ENCODE measurements around the gene SEPTIN6. TPM values are rescaled to one million over a fixed set of nuclear protein-coding genes. Genes with fewer than 3 reads are reported as not detected.

The SEPTIN6 gene
- total RNA-seq, 2 donors from 2014 or later: 11.5 to 18.7 TPM

GRCh38 chrX:119728487-119728886, 35.5 kb upstream of the SEPTIN6 start:
- H3K27me3 Mint-ChIP-seq (ENCODE audit: insufficient read depth): peaks cover 1% of the 10 kb centered on the region
- H3K9me3 ChIP-seq (ENCODE audit: control insufficient read depth, low read length): no peaks in the 10 kb centered on the region
- H3K27ac Mint-ChIP-seq: no peak overlapping the region
- TF ChIP-seq CTCF (conservative IDR thresholded peaks at IDR 0.05): peak; percentile 62
- H3K4me3 ChIP-seq (ENCODE audit: low read length): no peak overlapping the region
- H3K36me3 ChIP-seq (ENCODE audit: control insufficient read depth, insufficient read depth, low read length): no peaks in the 10 kb centered on the region
- H3K9ac ChIP-seq (ENCODE audit: extremely low read depth, low read length, poor library complexity, severe bottlenecking): no peak overlapping the region
- H3K9me3 Mint-ChIP-seq: peaks cover 56% of the 10 kb centered on the region
- peaks cover 4% of the 10 kb centered on the region for H3K4me1 Mint-ChIP-seq
- peak; percentile 68 for DNase-seq
- 68 to 87% methylated on average over 4 to 5 of the region's 5 CpGs for WGBS, 2 experiments (ENCODE audit: insufficient coverage in 1 of 2, insufficient read length in 1 of 2)
- H3K27ac ChIP-seq (ENCODE audit: low read depth, low read length): no peak overlapping the region
- no peaks in the 10 kb centered on the region for H3K36me3 Mint-ChIP-seq (ENCODE audit: low read depth)
- no peaks in the 10 kb centered on the region for H3K27me3 ChIP-seq (ENCODE audit: control insufficient read depth, insufficient read depth, low read length, poor library complexity, severe bottlenecking)
- H3K4me3 Mint-ChIP-seq: no peak overlapping the region
- H3K4me1 ChIP-seq (ENCODE audit: control insufficient read depth, insufficient read depth, low read length): no peaks in the 10 kb centered on the region

- H3K27me3 ChIP-seq (ENCODE audit: control insufficient read depth, insufficient read depth, low read length, poor library complexity, severe bottlenecking): no peaks in the 10 kb centered on the region
- Mint-ChIP-seq H3K4me3 (no peak overlapping the region), H3K36me3 (ENCODE audit: low read depth) (no peaks in the 10 kb centered on the region), H3K9me3 (peaks cover 49% of the 10 kb centered on the region), H3K4me1 (peaks cover 4% of the 10 kb centered on the region), H3K27me3 (ENCODE audit: insufficient read depth) (no peaks in the 10 kb centered on the region), H3K27ac (no peak overlapping the region)
- no peaks in the 10 kb centered on the region for H3K4me1 ChIP-seq (ENCODE audit: control insufficient read depth, insufficient read depth, low read length)
- no peak overlapping the region for H3K27ac ChIP-seq (ENCODE audit: low read depth, low read length)
- no peak overlapping the region for H3K4me3 ChIP-seq (ENCODE audit: low read length)
- no peaks in the 10 kb centered on the region for H3K9me3 ChIP-seq (ENCODE audit: control insufficient read depth, low read length)
- TF ChIP-seq CTCF (conservative IDR thresholded peaks at IDR 0.05): no peak
- 66 to 73% methylated on average over 5 to 7 of the region's 7 CpGs for WGBS, 2 experiments (ENCODE audit: insufficient coverage in 1 of 2, insufficient read length in 1 of 2)
- no peak overlapping the region for H3K9ac ChIP-seq (ENCODE audit: extremely low read depth, low read length, poor library complexity, severe bottlenecking)
- no peaks in the 10 kb centered on the region for H3K36me3 ChIP-seq (ENCODE audit: control insufficient read depth, insufficient read depth, low read length)
- no peak for DNase-seq
Measured at GRCh38 chrX:119726900-119727555, 34.1 kb upstream of the SEPTIN6 start.

DNA sequence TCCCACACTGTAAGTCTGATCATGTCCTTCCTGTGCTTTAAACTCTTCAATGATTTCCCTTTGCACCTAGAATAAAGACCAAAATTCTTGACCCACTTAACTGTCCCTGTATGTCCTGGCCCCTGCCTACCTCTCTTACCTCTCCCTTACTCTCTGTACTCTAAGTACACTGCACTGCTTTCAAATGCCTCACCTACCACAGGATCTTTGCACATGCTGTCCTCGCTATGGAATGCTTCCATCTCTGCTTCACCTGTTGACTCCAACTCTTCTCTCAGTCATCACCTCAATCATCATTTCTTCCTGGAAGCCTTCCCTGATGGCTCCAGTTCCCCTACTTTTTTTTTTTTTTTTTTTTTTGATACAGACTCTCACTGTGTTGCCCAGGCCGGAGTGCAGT, 29.0 kb upstream of the SEPTIN6 start:
- no peaks in the 10 kb centered on the region for H3K27me3 Mint-ChIP-seq (ENCODE audit: insufficient read depth)
- no peaks in the 10 kb centered on the region for H3K36me3 Mint-ChIP-seq (ENCODE audit: low read depth)
- no peak overlapping the region for H3K27ac Mint-ChIP-seq
- Histone ChIP-seq H3K9me3 (ENCODE audit: control insufficient read depth, low read length) (no peaks in the 10 kb centered on the region), H3K9ac (ENCODE audit: extremely low read depth, low read length, poor library complexity, severe bottlenecking) (no peak overlapping the region), H3K4me1 (ENCODE audit: control insufficient read depth, insufficient read depth, low read length) (no peaks in the 10 kb centered on the region), H3K27me3 (ENCODE audit: control insufficient read depth, insufficient read depth, low read length, poor library complexity, severe bottlenecking) (no peaks in the 10 kb centered on the region), H3K36me3 (ENCODE audit: control insufficient read depth, insufficient read depth, low read length) (no peaks in the 10 kb centered on the region), H3K27ac (ENCODE audit: low read depth, low read length) (no peak overlapping the region), H3K4me3 (ENCODE audit: low read length) (no peak overlapping the region)
- no peak overlapping the region for H3K4me3 Mint-ChIP-seq
- H3K4me1 Mint-ChIP-seq: peaks cover under 1% of the 10 kb centered on the region
- peaks cover 45% of the 10 kb centered on the region for H3K9me3 Mint-ChIP-seq
- no peak for TF ChIP-seq CTCF (conservative IDR thresholded peaks at IDR 0.05)
- DNase-seq: no peak
- WGBS, 2 experiments (ENCODE audit: insufficient coverage in 1 of 2, insufficient read length in 1 of 2): 100% methylated on average over 1 to 2 of the region's 2 CpGs
